Neural progenitor cell (in vitro differentiated cells): ENCODE data around the gene RALGAPA1. TPM values are rescaled to one million over a fixed set of nuclear protein-coding genes. Genes with fewer than 3 reads are reported as not detected.

ENCODE experiments used
- DNase-seq: peaks from one replicate; pipeline ENCODE4 v3.0.0-alpha.2; 2016; ENCODE audit warnings: low spot score
- H2AFZ ChIP-seq: fragments of 200-600 bp; sonication (generic); replicated peaks from 2 replicates; pipeline ENCODE4 v1.6.1; 2016; ENCODE audit warnings: antibody characterized with exemption
- H3F3A ChIP-seq: fragments of 200-600 bp; sonication (generic); 2 replicates; pipeline ENCODE4 v1.6.1; 2016; ENCODE audit warnings: antibody characterized with exemption, low read depth
- H3K27ac ChIP-seq: fragments of 200-600 bp; sonication (generic); 2 replicates; pipeline ENCODE4 v1.5.1; 2016; ENCODE audit warnings: mild to moderate bottlenecking
- H3K27me3 ChIP-seq: fragments of 200-600 bp; sonication (generic); 2 replicates; pipeline ENCODE4 v1.6.1; 2016; ENCODE audit warnings: mild to moderate bottlenecking, moderate library complexity
- H3K36me3 ChIP-seq: fragments of 200-600 bp; sonication (generic); 2 replicates; pipeline ENCODE4 v1.5.1; 2016
- H3K4me1 ChIP-seq: fragments of 200-600 bp; sonication (generic); 2 replicates; pipeline ENCODE4 v1.6.1; 2016; ENCODE audit warnings: mixed run types
- H3K4me2 ChIP-seq: fragments of 200-600 bp; sonication (generic); 2 replicates; pipeline ENCODE4 v1.6.1; 2016
- H3K4me3 ChIP-seq: fragments of 200-600 bp; sonication (generic); 2 replicates; pipeline ENCODE4 v1.5.1; 2016
- H3K79me2 ChIP-seq: fragments of 200-600 bp; sonication (generic); 2 replicates; pipeline ENCODE4 v1.6.1; 2016; ENCODE audit warnings: low read depth
- H3K9ac ChIP-seq: fragments of 200-600 bp; sonication (generic); 2 replicates; pipeline ENCODE4 v1.6.1; 2016
- H3K9me3 ChIP-seq: fragments of 200-600 bp; sonication (generic); 2 replicates; pipeline ENCODE4 v1.5.1; 2016; ENCODE audit warnings: low read depth
- H4K20me1 ChIP-seq: fragments of 200-600 bp; sonication (generic); 2 replicates; pipeline ENCODE4 v1.6.1; 2016; ENCODE audit warnings: low read depth
- H3K27ac Mint-ChIP-seq: 3 replicates; pipeline ENCODE4 v1.8.0; 2021; ENCODE audit warnings: mixed read lengths
- H3K27me3 Mint-ChIP-seq: 2 replicates; pipeline ENCODE4 v1.8.0; 2022; ENCODE audit warnings: low read depth, mild to moderate bottlenecking, inconsistent platforms, moderate library complexity, mixed read lengths; ENCODE audit not compliant: insufficient read depth
- H3K36me3 Mint-ChIP-seq: 3 replicates; pipeline ENCODE4 v1.8.0; 2021; ENCODE audit warnings: mixed read lengths
- H3K4me1 Mint-ChIP-seq: 3 replicates; pipeline ENCODE4 v1.8.0; 2021; ENCODE audit warnings: mixed read lengths
- H3K4me3 Mint-ChIP-seq: 3 replicates; pipeline ENCODE4 v1.8.0; 2021; ENCODE audit warnings: mild to moderate bottlenecking, moderate library complexity, mixed read lengths
- H3K9me3 Mint-ChIP-seq: 3 replicates; pipeline ENCODE4 v1.8.0; 2020; ENCODE audit warnings: mixed read lengths
- EZH2 ChIP-seq: fragments of 200-600 bp; sonication (generic); IDR thresholded peaks from 2 replicates; pipeline ENCODE4 v1.6.1; 2017; ENCODE audit warnings: antibody characterized with exemption, mild to moderate bottlenecking, moderate library complexity
- EZH2phosphoT487 ChIP-seq: fragments of 200-600 bp; sonication (generic); IDR thresholded peaks from 2 replicates; pipeline ENCODE4 v1.6.1; 2017; ENCODE audit warnings: antibody characterized with exemption
- total RNA-seq: library from RNA; depleted of rRNA; stranded (reverse); fragments of >200 nt; gene quantifications from 2 replicates; pipeline ENCODE4 v1.2.3, GENCODE V29; 2015; ENCODE audit warnings: low replicate concordance
- TF ChIP-seq, protein P1 (sequence below): fragments of 200-600 bp; sonication (generic); IDR thresholded peaks from 2 replicates; pipeline ENCODE4 v1.5.1; 2017; ENCODE audit warnings: antibody characterized with exemption, mild to moderate bottlenecking

RALGAPA1 gene
- total RNA-seq, 1 donor from 2014 or later: 31.7 TPM

DNA sequence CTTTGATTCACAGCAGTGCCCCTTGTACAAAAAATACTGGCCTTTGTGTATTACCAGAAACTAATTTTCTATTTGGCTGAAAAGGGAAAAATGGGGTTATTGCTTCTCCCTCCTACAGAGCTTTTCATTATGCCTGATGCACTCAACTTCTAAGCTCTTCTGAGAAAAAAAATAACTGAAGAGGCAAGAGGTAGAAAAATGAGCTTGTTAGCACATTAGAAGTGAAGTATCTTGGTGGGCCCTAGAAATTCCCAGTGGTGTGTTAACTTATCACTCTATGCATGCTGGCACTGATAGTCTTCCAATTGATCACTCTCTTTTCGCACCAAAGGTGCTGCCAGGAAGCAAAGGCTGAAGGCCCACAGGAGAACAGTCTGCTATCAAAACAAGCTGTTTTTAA is 258.0 kb downstream of the RALGAPA1 start:
- H4K20me1 ChIP-seq: no peaks in the 10 kb centered on the region
- no peaks in the 10 kb centered on the region for H3K27me3 Mint-ChIP-seq
- no peak overlapping the region for H3K4me3 ChIP-seq
- H3K4me2 ChIP-seq: peak overlapping the region; percentile 51
- H3K36me3 ChIP-seq: no peaks in the 10 kb centered on the region
- H3K27me3 ChIP-seq: no peaks in the 10 kb centered on the region
- H2AFZ ChIP-seq: no peak overlapping the region
- peak overlapping the region; percentile 31 for H3K27ac Mint-ChIP-seq
- H3K27ac ChIP-seq: peak overlapping the region; percentile 54
- TF ChIP-seq EZH2phosphoT487 (no peak), EZH2 (no peak)
- TF ChIP-seq, protein P1, sequence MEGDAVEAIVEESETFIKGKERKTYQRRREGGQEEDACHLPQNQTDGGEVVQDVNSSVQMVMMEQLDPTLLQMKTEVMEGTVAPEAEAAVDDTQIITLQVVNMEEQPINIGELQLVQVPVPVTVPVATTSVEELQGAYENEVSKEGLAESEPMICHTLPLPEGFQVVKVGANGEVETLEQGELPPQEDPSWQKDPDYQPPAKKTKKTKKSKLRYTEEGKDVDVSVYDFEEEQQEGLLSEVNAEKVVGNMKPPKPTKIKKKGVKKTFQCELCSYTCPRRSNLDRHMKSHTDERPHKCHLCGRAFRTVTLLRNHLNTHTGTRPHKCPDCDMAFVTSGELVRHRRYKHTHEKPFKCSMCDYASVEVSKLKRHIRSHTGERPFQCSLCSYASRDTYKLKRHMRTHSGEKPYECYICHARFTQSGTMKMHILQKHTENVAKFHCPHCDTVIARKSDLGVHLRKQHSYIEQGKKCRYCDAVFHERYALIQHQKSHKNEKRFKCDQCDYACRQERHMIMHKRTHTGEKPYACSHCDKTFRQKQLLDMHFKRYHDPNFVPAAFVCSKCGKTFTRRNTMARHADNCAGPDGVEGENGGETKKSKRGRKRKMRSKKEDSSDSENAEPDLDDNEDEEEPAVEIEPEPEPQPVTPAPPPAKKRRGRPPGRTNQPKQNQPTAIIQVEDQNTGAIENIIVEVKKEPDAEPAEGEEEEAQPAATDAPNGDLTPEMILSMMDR: no peak
- H3K4me1 ChIP-seq: peaks cover 35% of the 10 kb centered on the region
- peaks cover 32% of the 10 kb centered on the region for H3K4me1 Mint-ChIP-seq
- DNase-seq: peak; percentile 14
- H3K36me3 Mint-ChIP-seq: no peaks in the 10 kb centered on the region
- H3K79me2 ChIP-seq: no peaks in the 10 kb centered on the region
- H3K9me3 Mint-ChIP-seq: peaks cover 2% of the 10 kb centered on the region
- no peaks in the 10 kb centered on the region for H3K9me3 ChIP-seq
- H3K4me3 Mint-ChIP-seq: no peak overlapping the region
- H3K9ac ChIP-seq: no peak overlapping the region
- H3F3A ChIP-seq: peaks cover 13% of the 10 kb centered on the region

DNA sequence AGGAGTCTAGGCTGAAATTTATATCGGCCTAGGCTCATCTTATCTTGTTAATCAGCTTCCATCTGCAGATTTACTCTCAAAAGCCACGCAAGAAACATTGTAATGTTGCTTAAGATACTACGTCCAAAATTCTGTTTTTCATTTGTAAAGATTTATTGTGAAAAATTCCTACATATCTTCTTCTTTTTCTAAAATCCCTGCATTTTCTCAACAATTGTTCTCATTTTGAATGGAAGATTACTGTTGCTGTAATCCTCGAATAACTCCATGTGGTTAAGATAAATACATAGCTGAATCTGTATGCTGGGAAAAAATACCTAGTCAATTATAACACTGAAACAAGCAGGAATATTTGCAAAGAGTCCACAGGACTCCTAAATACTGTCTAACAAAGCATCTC is 259.5 kb downstream of the RALGAPA1 start:
- H3K79me2 ChIP-seq: no peaks in the 10 kb centered on the region
- Mint-ChIP-seq H3K36me3 (no peaks in the 10 kb centered on the region), H3K27me3 (no peaks in the 10 kb centered on the region), H3K4me3 (no peak overlapping the region), H3K27ac (peak overlapping the region; percentile 72), H3K4me1 (peaks cover 32% of the 10 kb centered on the region), H3K9me3 (peaks cover under 1% of the 10 kb centered on the region)
- H2AFZ ChIP-seq: peak overlapping the region; percentile 61
- H3F3A ChIP-seq: peaks cover 13% of the 10 kb centered on the region
- no peak overlapping the region for H3K9ac ChIP-seq
- H3K36me3 ChIP-seq: no peaks in the 10 kb centered on the region
- DNase-seq: no peak
- peak overlapping the region; percentile 54 for H3K27ac ChIP-seq
- TF ChIP-seq, protein P1: no peak
- TF ChIP-seq EZH2phosphoT487 (no peak), EZH2 (no peak)
- no peaks in the 10 kb centered on the region for H4K20me1 ChIP-seq
- H3K9me3 ChIP-seq: no peaks in the 10 kb centered on the region
- no peak overlapping the region for H3K4me3 ChIP-seq
- H3K4me1 ChIP-seq: peaks cover 28% of the 10 kb centered on the region
- no peaks in the 10 kb centered on the region for H3K27me3 ChIP-seq
- H3K4me2 ChIP-seq: no peak overlapping the region

DNA sequence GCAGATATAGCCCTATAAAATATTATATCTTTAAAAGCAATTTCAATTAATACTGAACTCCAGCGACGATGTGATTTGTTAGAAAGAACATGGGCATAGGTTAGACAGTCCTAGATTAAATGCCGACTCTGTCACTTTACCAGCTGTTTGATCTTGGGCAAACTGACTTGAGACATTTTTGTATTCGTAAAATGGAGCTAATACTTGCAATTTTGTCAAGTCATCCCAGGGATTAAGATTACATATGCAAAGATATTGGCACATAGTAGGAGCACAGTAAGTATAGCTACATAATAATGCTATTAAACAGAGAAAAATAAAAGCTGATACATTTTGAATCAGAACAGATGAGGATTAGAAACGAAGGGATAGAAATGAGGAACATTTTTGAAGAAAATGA is 266.1 kb downstream of the RALGAPA1 start:
- no peak for DNase-seq
- H3K36me3 ChIP-seq: no peaks in the 10 kb centered on the region
- Mint-ChIP-seq H3K4me1 (no peaks in the 10 kb centered on the region), H3K9me3 (no peaks in the 10 kb centered on the region), H3K27me3 (peaks cover 1% of the 10 kb centered on the region), H3K4me3 (no peak overlapping the region), H3K27ac (no peak overlapping the region), H3K36me3 (peaks cover 1% of the 10 kb centered on the region)
- no peaks in the 10 kb centered on the region for H3F3A ChIP-seq
- TF ChIP-seq, protein P1: no peak
- TF ChIP-seq EZH2phosphoT487 (no peak), EZH2 (no peak)
- no peak overlapping the region for H3K4me2 ChIP-seq
- H3K9me3 ChIP-seq: no peaks in the 10 kb centered on the region
- no peak overlapping the region for H3K27ac ChIP-seq
- H3K27me3 ChIP-seq: peaks cover 1% of the 10 kb centered on the region
- no peaks in the 10 kb centered on the region for H3K4me1 ChIP-seq
- no peak overlapping the region for H3K9ac ChIP-seq
- no peaks in the 10 kb centered on the region for H4K20me1 ChIP-seq
- no peak overlapping the region for H3K4me3 ChIP-seq
- no peaks in the 10 kb centered on the region for H3K79me2 ChIP-seq
- no peak overlapping the region for H2AFZ ChIP-seq
